HepG2 (cell line): ENCODE measurements around the gene TP53I3. TPM values are rescaled to one million over a fixed set of nuclear protein-coding genes. Genes with fewer than 3 reads are reported as not detected.
"Not testable (repeated sequence)": the region's sequence is repeated elsewhere in the genome, so short reads cannot be mapped to it uniquely, and the experiment has no call there.

Source experiments
- ARNT2 ChIP-seq: sonication (generic); formaldehyde crosslinking; IDR thresholded peaks from 2 replicates; pipeline ENCODE4 v1.8.0; 2022; ENCODE audit warnings: mild to moderate bottlenecking, low read depth, missing genetic modification reagents, moderate library complexity
- FOXA3 ChIP-seq: IDR thresholded peaks from 2 replicates; pipeline ENCODE4 v1.6.1; 2016; ENCODE audit warnings: missing genetic modification reagents, missing compliant biosample characterization
- FOXC1 ChIP-seq: sonication (generic); formaldehyde crosslinking; IDR thresholded peaks from 2 replicates; pipeline ENCODE4 v1.8.0; 2022; ENCODE audit warnings: mild to moderate bottlenecking, missing genetic modification reagents, borderline replicate concordance
- FOXK1 ChIP-seq: sonication (generic); formaldehyde crosslinking; IDR thresholded peaks from 2 replicates; pipeline ENCODE4 v1.4.0; 2020; ENCODE audit warnings: low read depth, missing genetic modification reagents, borderline replicate concordance
- FOXO1 ChIP-seq: sonication (generic); formaldehyde crosslinking; IDR thresholded peaks from 2 replicates; pipeline ENCODE4 v1.4.0; 2020; ENCODE audit warnings: missing genetic modification reagents
- HBP1 ChIP-seq: IDR thresholded peaks from 2 replicates; pipeline ENCODE4 v1.6.1; 2016; ENCODE audit warnings: low read depth, control low read depth
- HNF4G ChIP-seq, 2 experiments: sonication (generic) in 1 of 2; formaldehyde crosslinking in 1 of 2; IDR thresholded peaks; 2 replicates each; pipeline versions ENCODE4 v1.4.0 to v1.6.1; 2011 to 2020; ENCODE audit warnings: borderline replicate concordance in 2 of 2, low read depth in 2 of 2, mild to moderate bottlenecking in 2 of 2, low read length in 1 of 2, missing genetic modification reagents in 1 of 2, moderate library complexity in 1 of 2
- HOXD1 ChIP-seq: sonication (generic); formaldehyde crosslinking; IDR thresholded peaks from 2 replicates; pipeline ENCODE4 v1.5.0; 2020; ENCODE audit warnings: missing genetic modification reagents
- MAX ChIP-seq: IDR thresholded peaks from 2 replicates; pipeline ENCODE4 v1.6.1; 2012; ENCODE audit warnings: inconsistent platforms
- MTA1 ChIP-seq: sonication (generic); formaldehyde crosslinking; IDR thresholded peaks from 2 replicates; pipeline ENCODE4 v1.4.0; 2020; ENCODE audit warnings: missing genetic modification reagents, mild to moderate bottlenecking, borderline replicate concordance
- SAP130 ChIP-seq: IDR thresholded peaks from 2 replicates; pipeline ENCODE4 v1.6.1; 2016; ENCODE audit warnings: low read depth
- TBX2 ChIP-seq: sonication (generic); formaldehyde crosslinking; IDR thresholded peaks from 2 replicates; pipeline ENCODE4 v1.5.0; 2020; ENCODE audit warnings: missing genetic modification reagents, mild to moderate bottlenecking, borderline replicate concordance
- UBTF ChIP-seq: sonication (generic); formaldehyde crosslinking; IDR thresholded peaks from 2 replicates; pipeline ENCODE4 v1.4.0; 2020; ENCODE audit warnings: mild to moderate bottlenecking, missing genetic modification reagents
- ZMYM3 ChIP-seq: sonication (generic); formaldehyde crosslinking; IDR thresholded peaks from 2 replicates; pipeline ENCODE4 v1.5.1; 2020; ENCODE audit warnings: mild to moderate bottlenecking, missing genetic modification reagents
- ZNF292 ChIP-seq: sonication (generic); formaldehyde crosslinking; IDR thresholded peaks from 2 replicates; pipeline ENCODE4 v1.8.1; 2022; ENCODE audit warnings: mild to moderate bottlenecking, low read depth, missing genetic modification reagents, borderline replicate concordance
- ZNF574 ChIP-seq: sonication (generic); formaldehyde crosslinking; IDR thresholded peaks from 2 replicates; pipeline ENCODE4 v1.4.0; 2020; ENCODE audit warnings: missing genetic modification reagents
- ZNF687 ChIP-seq: sonication (generic); formaldehyde crosslinking; IDR thresholded peaks from 2 replicates; pipeline ENCODE4 v1.5.1; 2020; ENCODE audit warnings: mild to moderate bottlenecking, missing genetic modification reagents, moderate library complexity
- polyA plus RNA-seq, 8 experiments: library from polyadenylated mRNA; depleted of rRNA in 3 of 8; stranded (reverse) in 7 of 8; unstranded in 1 of 8; fragments of >200 nt; fragmentation: Illumina TruSeq in 4 of 8; extraction: Trizol in 4 of 8; gene quantifications; 2 replicates each; pipeline versions ENCODE4 v1.2.1 to v1.2.3, GENCODE V29; 2011 to 2016; ENCODE audit warnings: low read depth in 4 of 8, missing spikeins in 1 of 8, mixed read lengths in 1 of 8; ENCODE audit not compliant: insufficient read depth in 1 of 8
- total RNA-seq, 5 experiments: library from RNA; depleted of rRNA; stranded (reverse); fragments of >200 nt; fragmentation: Illumina TruSeq; extraction: Trizol; gene quantifications; 2 replicates each; pipeline ENCODE4 v1.2.3, GENCODE V29; 2016; ENCODE audit warnings: low read depth in 1 of 5

Gene TP53I3
- total and polyA plus RNA-seq, 2 of the 13 experiments (the other 11 are each of a cell fraction or from before 2014, with no cell fraction given): 25.0 to 44.1 TPM

- TF ChIP-seq FOXK1 (CRISPR knock-in tag) (peak; percentile 77; the same call in 1 of the 2 replicates), ARNT2 (CRISPR knock-in tag) (0 out of 2 replicates have a peak, but pooled peaks have one; percentile 34), MAX (0 out of 2 replicates have a peak, but pooled peaks have one; percentile 22), HNF4G (CRISPR knock-in tag; IDR thresholded peaks at IDR 0.05; ENCODE audit: borderline replicate concordance, low read depth) (peak; percentile 31; the same call in 1 of the 2 replicates), UBTF (CRISPR knock-in tag) (0 out of 2 replicates have a peak, but pooled peaks have one; percentile 52), ZNF292 (peak; percentile 92; the same call in 1 of the 2 replicates), TBX2 (CRISPR knock-in tag) (peak; percentile 12; the same call in 1 of the 2 replicates), FOXC1 (CRISPR knock-in tag) (peak; percentile 54; the same call in 1 of the 2 replicates), ZMYM3 (CRISPR knock-in tag) (peak; percentile 60; the same call in 1 of the 2 replicates), MTA1 (peak; percentile 41; the same call in 1 of the 2 replicates), FOXA3 (CRISPR knock-in tag) (peak; percentile 79), HBP1 (0 out of 2 replicates have a peak, but pooled peaks have one; percentile 27), ZNF687 (CRISPR knock-in tag) (peak; percentile 75), ZNF574 (CRISPR knock-in tag) (peak; percentile 57; the same call in 1 of the 2 replicates), SAP130 (CRISPR knock-in tag) (peak; percentile 67), FOXO1 (peak; percentile 62), HOXD1 (0 out of 2 replicates have a peak, but pooled peaks have one; percentile 7)
- TF ChIP-seq HNF4G (IDR thresholded peaks at IDR 0.05; ENCODE audit: borderline replicate concordance, low read depth, low read length): not testable (repeated sequence)
These were observed 10.6 kb upstream of the TP53I3 start (continued) for GRCh38 chr2:24095171-24095677.
